ENCODE measurements around the gene UBR7.
"Not testable (repeated sequence)": the region's sequence is repeated elsewhere in the genome, so short reads cannot be mapped to it uniquely, and the experiment has no call there.

UBR7 gene

GRCh38 chr14:93199031-93199430 is 8.0 kb upstream of the UBR7 start:
- DNase-seq: no peak

- DNase-seq: no peak
Measured at GRCh38 chr14:93200553-93200952, 6.5 kb upstream of the UBR7 start.

GRCh38 chr14:93201155-93201704 is 5.8 kb upstream of the UBR7 start:
- no peak for DNase-seq

DNA sequence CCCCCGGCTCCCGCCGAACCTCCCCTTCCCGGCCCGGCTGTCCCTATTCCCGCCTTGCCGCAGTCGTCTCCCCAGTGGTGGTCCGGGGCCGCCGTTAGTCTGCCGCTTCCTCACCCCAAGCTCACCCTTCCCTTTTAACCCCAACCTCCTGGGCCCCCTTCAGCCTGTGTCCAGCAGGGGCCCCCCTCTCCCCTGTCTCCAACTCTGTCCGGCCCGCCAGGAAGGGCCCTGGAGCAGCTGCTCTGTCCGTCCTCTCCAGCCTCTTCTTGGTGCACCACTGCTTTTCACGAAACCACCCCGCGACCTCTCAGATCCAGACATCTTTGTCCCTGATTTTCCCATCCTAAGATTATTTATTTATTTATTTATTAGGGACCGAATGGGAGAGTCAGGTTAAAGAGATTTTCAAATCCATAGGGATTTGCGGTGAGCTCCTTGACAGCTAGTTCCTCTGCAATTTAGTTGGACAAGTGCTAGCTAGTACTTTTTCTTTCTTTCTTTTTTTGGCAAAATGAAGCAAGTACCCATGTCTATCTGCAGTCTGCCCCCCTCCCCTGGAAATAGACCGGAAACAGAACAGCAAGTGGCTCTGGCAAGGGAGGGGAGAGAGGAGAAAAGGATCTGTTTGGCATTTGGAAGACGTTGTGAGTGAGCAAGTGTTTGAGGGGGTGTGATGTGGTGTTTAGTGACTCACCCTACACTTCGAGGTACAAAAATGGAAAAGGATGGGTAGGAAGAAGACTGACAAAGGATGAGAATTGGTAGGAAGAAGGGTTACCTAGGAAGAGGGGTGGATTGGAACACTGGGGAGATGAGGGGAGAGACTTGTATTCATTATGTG is 632 bp downstream of the UBR7 start:
- DNase-seq: peak in 1 of 2 experiments; percentile 9

DNA sequence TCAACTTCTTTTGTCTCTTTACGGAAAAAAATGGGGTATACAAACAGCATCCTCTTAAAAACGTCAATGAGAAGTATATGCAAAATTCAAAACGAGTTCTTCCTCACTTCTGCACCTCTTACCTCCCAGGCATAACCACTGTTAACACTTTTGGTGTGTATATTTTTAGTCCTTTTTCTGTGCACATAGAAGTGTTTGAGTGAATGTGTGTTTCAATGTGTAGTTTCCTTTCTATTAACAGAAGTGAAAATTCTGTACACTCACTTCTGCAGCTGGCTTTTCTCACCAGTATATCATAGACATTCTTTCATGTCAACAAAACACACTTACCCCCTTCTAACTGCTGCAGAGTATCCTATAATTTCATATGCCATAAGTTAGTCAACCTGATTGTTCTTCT is 5.4 kb downstream of the UBR7 start:
- no peak for DNase-seq

- DNase-seq: no peak
Measured at GRCh38 chr14:93214598-93214997, 7.5 kb downstream of the UBR7 start.

DNA sequence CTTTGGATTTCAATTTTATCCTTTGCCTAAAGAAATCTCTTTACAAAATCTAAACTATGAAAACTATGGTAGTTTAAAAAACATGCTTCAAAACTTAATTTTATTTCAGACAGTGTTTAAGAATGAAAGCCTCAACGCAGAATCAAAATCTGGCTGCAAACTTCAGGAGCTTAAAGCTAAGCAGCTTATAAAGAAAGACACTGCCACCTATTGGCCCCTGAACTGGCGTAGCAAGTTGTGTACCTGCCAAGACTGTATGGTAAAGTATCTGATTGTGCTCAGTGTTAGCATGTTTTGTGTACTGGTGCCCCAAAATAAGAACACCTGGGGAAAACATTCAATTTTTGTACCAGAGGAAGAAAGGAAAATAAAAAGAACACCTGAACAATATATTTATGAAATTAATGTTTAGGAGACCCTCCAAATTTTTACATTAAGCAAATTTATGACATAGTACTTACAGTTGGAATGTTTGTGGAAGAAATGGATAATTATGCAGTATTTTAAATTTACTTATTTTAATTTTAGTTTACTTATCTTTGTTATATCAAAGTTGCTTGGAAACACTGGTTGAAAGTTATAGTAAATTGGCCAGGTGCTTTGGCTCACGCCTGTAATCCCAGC is 12.2 kb downstream of the UBR7 start:
- DNase-seq: peak; percentile 40 to 53

GRCh38 chr14:93220509-93220908 is 13.5 kb downstream of the UBR7 start:
- no peak for DNase-seq

- no peak for DNase-seq
Measured at GRCh38 chr14:93223565-93223964, 16.5 kb downstream of the UBR7 start.

GRCh38 chr14:93228550-93228949 is 21.5 kb downstream of the UBR7 start:
- DNase-seq: no peak

GRCh38 chr14:93230539-93230938 is 23.5 kb downstream of the UBR7 start:
- DNase-seq: no peak

DNA sequence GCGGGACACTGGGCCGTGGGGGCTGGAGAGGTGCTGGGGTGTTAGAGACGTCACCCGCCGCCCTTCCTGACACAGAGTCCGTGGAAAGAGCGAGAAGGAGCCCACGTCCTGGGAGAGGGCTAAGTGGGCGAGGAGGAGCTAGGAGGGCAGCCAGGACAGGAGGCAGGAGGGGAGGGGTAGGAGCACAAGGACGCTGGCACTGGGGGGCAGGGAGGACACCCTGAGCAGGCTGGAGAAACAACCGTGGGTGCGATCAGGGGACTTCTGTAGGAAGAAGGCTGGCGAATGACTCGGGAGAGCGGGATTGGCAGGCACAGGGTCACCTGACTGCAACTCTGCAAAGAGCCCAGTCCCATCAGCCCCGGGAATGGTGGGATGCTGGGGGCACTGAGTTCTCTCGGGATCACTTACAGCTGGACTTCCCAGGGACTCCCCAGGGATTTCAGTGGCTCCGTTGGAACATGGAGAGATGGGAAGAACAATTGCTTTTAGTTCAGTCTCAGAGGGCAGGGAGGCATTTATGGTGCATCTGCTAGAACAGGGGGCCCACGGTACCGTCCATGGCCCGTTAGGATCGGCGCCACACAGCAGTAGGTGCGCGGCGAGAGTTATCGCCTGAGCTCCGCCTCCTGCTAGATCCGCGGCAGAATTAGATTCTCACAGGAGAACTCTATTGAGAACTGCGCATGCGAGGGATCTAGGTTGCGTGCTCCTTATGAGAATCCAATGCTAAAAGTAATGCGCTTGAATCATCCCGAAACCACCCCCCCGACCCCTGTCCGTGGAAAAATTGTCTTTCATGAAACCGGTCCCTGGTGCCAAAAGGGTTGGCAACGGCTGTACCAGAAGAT is 24.3 kb downstream of the UBR7 start:
- DNase-seq: no peak

- DNase-seq: no peak
Measured at GRCh38 chr14:93232159-93232558, 25.1 kb downstream of the UBR7 start.

GRCh38 chr14:93233078-93233477 is 26.0 kb downstream of the UBR7 start:
- not testable (repeated sequence) for DNase-seq

DNA sequence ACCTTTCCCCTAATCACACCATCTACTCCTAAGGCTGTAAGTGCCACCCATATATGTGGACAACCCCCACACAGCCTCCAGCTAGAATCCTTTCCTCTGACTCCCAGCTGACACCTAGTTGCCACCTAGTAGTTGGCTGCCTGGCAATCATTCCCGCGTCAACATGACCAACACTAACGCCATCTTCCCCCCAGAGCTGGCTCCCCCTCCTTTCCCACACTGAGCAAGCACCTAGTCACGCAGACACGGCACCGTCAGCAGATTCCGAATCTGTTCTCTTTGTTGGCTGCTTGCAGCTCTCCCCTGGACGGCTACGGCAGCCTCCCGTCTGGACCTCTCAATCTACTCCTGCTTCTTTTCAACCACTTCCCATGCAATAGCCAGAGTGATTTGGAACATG is 27.7 kb downstream of the UBR7 start:
- DNase-seq: no peak

- DNase-seq: no peak
Measured at GRCh38 chr14:93239869-93240677, 33.0 kb downstream of the UBR7 start.

DNA sequence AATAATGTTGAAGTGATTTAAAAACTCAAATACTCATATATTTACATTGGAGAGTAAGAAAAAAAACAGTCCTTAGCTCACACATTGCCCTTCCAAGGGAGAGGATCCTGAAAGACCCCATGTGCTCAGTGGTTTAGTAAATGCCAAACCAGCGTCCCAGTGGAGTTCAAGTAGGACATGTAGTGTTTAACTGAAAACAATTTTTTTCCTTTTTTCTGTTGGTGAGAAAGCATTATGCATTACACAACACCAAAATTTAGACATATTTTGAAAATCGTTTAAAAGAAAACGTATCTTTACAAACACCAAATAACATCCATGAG is 33.6 kb downstream of the UBR7 start:
- DNase-seq: no peak

GRCh38 chr14:93245764-93246420 is 38.8 kb downstream of the UBR7 start:
- DNase-seq: no peak

- DNase-seq: no peak
Measured at GRCh38 chr14:93246534-93246933, 39.5 kb downstream of the UBR7 start.

DNA sequence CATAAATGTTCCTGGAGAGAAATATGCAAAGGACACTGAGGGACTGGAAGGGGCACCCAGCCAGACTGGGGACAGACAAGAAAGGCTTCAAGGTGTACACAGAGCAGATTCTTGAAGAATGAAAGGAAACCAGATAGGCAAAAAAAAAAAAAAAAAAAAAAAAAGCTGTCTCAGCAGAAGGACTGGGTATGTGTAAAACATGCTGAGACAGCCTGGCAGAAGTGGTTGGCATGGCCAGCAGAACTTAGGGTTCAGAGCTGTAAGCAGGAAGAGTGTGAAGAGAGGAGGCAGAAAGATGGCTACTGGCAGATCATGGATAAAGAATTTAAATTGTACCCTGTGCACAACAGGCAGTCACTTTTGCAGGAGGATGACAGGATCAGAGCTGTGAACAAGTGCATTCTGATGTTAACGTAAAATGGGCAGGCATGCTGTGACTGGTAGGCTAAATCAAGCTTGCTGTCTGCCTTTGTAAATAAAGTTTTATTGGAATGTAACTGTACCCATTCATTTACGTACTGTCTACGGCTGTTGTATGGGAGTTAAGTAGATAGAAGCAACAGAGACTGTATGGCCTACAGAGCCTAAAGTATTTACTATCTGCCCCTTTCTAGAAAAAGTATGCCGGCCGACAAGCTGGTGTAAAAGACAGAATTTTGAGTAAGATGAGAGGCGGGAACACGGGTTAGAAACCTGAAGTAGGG is 42.2 kb downstream of the UBR7 start:
- no peak for DNase-seq

DNA sequence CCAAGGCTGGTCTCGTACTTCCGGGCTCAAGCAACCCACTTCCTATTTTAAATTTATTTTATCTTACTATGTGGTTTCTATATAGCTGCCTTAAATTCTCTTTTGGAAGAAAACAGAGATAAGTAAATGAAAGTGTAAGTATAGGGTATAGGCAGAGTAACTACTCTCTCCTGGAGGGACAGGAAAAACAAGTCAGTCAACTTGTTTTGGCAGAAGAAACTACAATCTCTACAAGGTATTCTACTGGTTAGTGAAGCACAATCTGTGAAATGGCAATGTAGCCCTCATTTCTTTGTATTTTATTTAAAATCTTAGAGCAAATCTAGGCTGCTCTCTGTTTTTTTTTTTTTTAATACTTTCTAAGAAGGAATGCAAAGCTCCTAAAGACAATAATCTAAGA is 55.4 kb downstream of the UBR7 start:
- no peak for DNase-seq

All from activated CD4-positive, alpha-beta T cell treated with anti-CD3 and anti-CD28 coated beads, Interleukin-2, amount 50 U/mL, for 4 hours (primary cell).